Measurements from ENCODE around the gene NPFFR1. TPM values are rescaled to one million over a fixed set of nuclear protein-coding genes. Genes with fewer than 3 reads are reported as not detected.

The NPFFR1 gene
- total RNA-seq, 2 experiments from 2014 or later = not detected

- Mint-ChIP-seq H3K9me3 (ENCODE audit: low read depth) (no peaks in the 10 kb centered on the region), H3K36me3 (ENCODE audit: low read depth) (no peaks in the 10 kb centered on the region), H3K4me3 (no peak overlapping the region), H3K27ac (peak overlapping the region; percentile 6), H3K4me1 (peaks cover 12% of the 10 kb centered on the region), H3K27me3 (no peaks in the 10 kb centered on the region)
- ATAC-seq (no peak), DNase-seq (no peak)
- intact Hi-C loops (cut with DNase I, micrococcal nuclease) = no loop called here
- CTCF ChIA-PET = interaction anchor here (0.6 kb wide), 2 partner anchors 91 to 606 kb away, joined by 3 read pairs; no protein-coding TSS in a partner anchor
- POLR2A ChIA-PET = no interaction called here
Measured at GRCh38 chr10:70323138-70323696, 39.4 kb upstream of the NPFFR1 start.

- Mint-ChIP-seq H3K36me3 (ENCODE audit: low read depth) (no peaks in the 10 kb centered on the region), H3K4me1 (peaks cover 12% of the 10 kb centered on the region), H3K9me3 (ENCODE audit: low read depth) (no peaks in the 10 kb centered on the region), H3K27me3 (no peaks in the 10 kb centered on the region), H3K27ac (no peak overlapping the region), H3K4me3 (no peak overlapping the region)
- ATAC-seq (no peak), DNase-seq (no peak)
- intact Hi-C loops (cut with DNase I, micrococcal nuclease) = no loop called here
- ChIA-PET POLR2A (no interaction called here), CTCF (interaction anchor here (0.6 to 1.2 kb wide), 4 partner anchors 10 to 204 kb away, joined by 3 to 4 read pairs (median 3); no protein-coding TSS in a partner anchor)
Measured at GRCh38 chr10:70321897-70322890, 38.4 kb upstream of the NPFFR1 start.

- Mint-ChIP-seq H3K36me3 (ENCODE audit: low read depth) (no peaks in the 10 kb centered on the region), H3K4me1 (peaks cover 12% of the 10 kb centered on the region), H3K27me3 (no peaks in the 10 kb centered on the region), H3K27ac (no peak overlapping the region), H3K4me3 (no peak overlapping the region), H3K9me3 (ENCODE audit: low read depth) (no peaks in the 10 kb centered on the region)
- ATAC-seq (no peak), DNase-seq (no peak)
- CTCF ChIA-PET = interaction anchor here (0.6 to 1.2 kb wide), 5 partner anchors 9 to 205 kb away, joined by 3 to 4 read pairs (median 3); no protein-coding TSS in a partner anchor
- intact Hi-C loops (cut with DNase I, micrococcal nuclease) = no loop called here
- POLR2A ChIA-PET = no interaction called here
Measured at GRCh38 chr10:70321233-70321632, 37.4 kb upstream of the NPFFR1 start.

DNA sequence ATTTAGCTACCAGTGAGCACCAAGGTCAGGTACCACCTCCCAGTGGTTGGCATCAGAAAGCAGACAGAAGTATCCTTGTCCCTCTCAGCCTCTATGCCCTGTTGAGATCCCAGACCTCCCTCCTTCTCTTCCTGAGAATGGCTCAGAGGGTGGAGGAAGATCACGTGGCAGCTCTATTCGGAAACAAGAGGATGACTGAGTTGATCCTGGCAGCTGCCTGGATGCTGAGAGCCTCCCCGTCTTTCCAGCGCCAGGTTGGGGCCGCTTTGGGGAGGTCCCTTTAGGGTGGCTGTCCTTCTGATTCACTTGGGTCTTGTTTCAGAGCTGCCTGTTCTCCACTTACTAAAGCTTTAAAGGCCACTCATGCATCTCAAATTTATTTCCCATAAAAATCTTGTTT, 36.9 kb upstream of the NPFFR1 start:
- Mint-ChIP-seq H3K4me1 (peaks cover 12% of the 10 kb centered on the region), H3K27me3 (no peaks in the 10 kb centered on the region), H3K27ac (no peak overlapping the region), H3K36me3 (ENCODE audit: low read depth) (no peaks in the 10 kb centered on the region), H3K9me3 (ENCODE audit: low read depth) (no peaks in the 10 kb centered on the region), H3K4me3 (no peak overlapping the region)
- DNase-seq (no peak), ATAC-seq (no peak)
- intact Hi-C loops (cut with DNase I, micrococcal nuclease) = no loop called here
- ChIA-PET POLR2A (no interaction called here), CTCF (interaction anchor here (0.7 to 0.9 kb wide), 2 partner anchors 205 to 1075 kb away, joined by 3 read pairs; no protein-coding TSS in a partner anchor)

DNA sequence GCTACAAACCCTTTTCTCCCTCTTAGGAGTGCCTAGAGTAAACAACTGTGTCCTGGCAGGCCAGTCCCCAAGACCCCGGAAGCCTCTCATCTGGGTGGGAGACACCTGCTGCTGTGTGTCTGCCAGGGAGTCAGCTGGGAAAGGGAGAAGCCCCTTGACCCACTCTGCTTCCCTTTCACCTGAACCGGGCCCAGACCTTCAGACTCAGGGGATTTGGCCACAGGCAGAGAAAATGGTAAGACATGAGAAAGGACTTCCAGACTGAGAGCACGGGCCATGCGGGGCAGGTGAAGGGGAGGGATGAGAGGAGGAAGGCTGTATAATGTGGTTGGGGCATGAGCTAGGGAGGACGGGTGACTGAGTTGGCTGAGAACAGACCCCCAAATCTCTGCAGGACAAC, 36.0 kb upstream of the NPFFR1 start:
- CTCF ChIA-PET = no interaction called here
- peaks cover 11% of the 10 kb centered on the region for H3K4me1 Mint-ChIP-seq
- H3K27me3 Mint-ChIP-seq = no peaks in the 10 kb centered on the region
- H3K27ac Mint-ChIP-seq = no peak overlapping the region
- ATAC-seq = no peak
- H3K4me3 Mint-ChIP-seq = no peak overlapping the region
- POLR2A ChIA-PET = no interaction called here
- no peaks in the 10 kb centered on the region for H3K9me3 Mint-ChIP-seq (ENCODE audit: low read depth)
- intact Hi-C loops (cut with DNase I, micrococcal nuclease) = no loop called here
- H3K36me3 Mint-ChIP-seq (ENCODE audit: low read depth) = no peaks in the 10 kb centered on the region
- no peak for DNase-seq

DNA sequence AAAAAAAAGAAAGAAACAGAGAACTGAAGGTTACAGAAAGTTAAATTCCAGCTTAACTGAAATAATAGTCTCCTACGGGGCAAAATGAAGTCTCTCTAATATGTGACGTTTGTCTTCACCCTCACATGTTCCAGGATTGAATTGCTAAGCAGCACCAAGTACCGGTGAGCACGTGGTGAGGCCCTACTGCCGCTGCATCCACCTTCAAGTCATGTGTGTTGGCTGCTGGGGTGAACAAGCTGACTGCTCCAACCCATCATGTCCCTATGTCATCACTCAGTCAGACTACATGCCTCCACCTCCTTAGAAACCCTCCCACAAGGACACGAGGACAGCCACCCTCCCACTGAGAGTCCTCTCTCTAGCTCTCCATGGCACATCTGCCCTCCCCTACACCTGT, 35.4 kb upstream of the NPFFR1 start:
- Mint-ChIP-seq H3K36me3 (ENCODE audit: low read depth) (peaks cover under 1% of the 10 kb centered on the region), H3K27me3 (no peaks in the 10 kb centered on the region), H3K4me1 (peaks cover 6% of the 10 kb centered on the region), H3K9me3 (ENCODE audit: low read depth) (no peaks in the 10 kb centered on the region), H3K27ac (no peak overlapping the region), H3K4me3 (no peak overlapping the region)
- intact Hi-C loops (cut with DNase I, micrococcal nuclease) = no loop called here
- no peak for DNase-seq
- no peak for ATAC-seq
- ChIA-PET CTCF (interaction anchor here (0.6 to 0.8 kb wide), 3 partner anchors 18 to 286 kb away, joined by 3 read pairs; no protein-coding TSS in a partner anchor), POLR2A (no interaction called here)

DNA sequence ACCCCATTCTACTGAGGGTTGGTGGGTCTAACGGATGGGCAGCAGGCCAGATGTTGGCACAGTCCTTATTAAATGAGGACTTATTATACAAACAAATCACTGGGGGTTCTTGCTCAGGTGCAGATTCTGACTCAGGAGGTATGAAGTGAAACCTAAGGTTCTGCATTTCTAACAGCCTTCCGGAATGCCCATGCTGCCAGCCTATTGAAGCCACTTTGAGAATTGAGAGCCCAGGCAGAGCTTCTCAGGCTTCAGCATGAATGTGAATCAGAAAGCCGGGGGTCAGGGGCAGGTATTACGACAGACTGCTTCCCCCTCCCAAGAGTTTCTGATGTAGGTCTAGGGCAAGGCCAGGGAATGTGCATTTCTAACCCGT, 34.1 kb upstream of the NPFFR1 start:
- ChIA-PET CTCF (interaction anchor here (0.7 kb wide), 1 partner anchor 19 kb away, joined by 5 read pairs; no protein-coding TSS in a partner anchor), POLR2A (no interaction called here)
- intact Hi-C loops (cut with DNase I, micrococcal nuclease) = no loop called here

GRCh38 chr10:70317272-70317942, 33.6 kb upstream of the NPFFR1 start:
- H3K9me3 Mint-ChIP-seq (ENCODE audit: low read depth) = no peaks in the 10 kb centered on the region
- H3K36me3 Mint-ChIP-seq (ENCODE audit: low read depth) = peaks cover 3% of the 10 kb centered on the region
- no peaks in the 10 kb centered on the region for H3K27me3 Mint-ChIP-seq
- DNase-seq = no peak
- ATAC-seq = no peak
- H3K4me1 Mint-ChIP-seq = no peaks in the 10 kb centered on the region
- intact Hi-C loops (cut with DNase I, micrococcal nuclease) = no loop called here
- H3K27ac Mint-ChIP-seq = no peak overlapping the region
- POLR2A ChIA-PET = no interaction called here
- H3K4me3 Mint-ChIP-seq = no peak overlapping the region
- CTCF ChIA-PET = no interaction called here

More for the DNA sequence above, 34.1 kb upstream of the NPFFR1 start:
- peaks cover 3% of the 10 kb centered on the region for H3K36me3 Mint-ChIP-seq (ENCODE audit: low read depth)
- no peaks in the 10 kb centered on the region for H3K27me3 Mint-ChIP-seq
- ATAC-seq (no peak), DNase-seq (no peak)
- no peaks in the 10 kb centered on the region for H3K9me3 Mint-ChIP-seq (ENCODE audit: low read depth)
- no peak overlapping the region for H3K27ac Mint-ChIP-seq
- peaks cover 1% of the 10 kb centered on the region for H3K4me1 Mint-ChIP-seq
- no peak overlapping the region for H3K4me3 Mint-ChIP-seq

DNA sequence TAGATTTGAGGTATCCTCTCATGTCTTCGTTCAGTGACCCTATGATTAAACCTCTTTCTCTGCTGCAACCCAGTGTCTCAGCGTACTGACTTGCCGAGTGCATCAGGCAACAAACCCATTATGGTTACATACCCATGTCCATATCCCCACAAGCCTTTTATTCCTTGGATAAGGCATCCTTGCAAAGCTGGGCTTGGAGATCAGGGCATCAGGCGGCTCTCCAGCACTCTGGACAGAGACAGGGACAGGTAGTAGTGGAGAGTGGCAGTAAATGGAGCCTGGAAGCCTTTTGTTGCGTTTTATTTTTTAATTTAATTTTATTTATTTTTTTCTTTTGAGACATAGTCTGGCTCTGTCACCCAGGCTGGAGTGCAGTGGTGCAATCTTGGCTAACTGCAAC, 32.0 kb upstream of the NPFFR1 start:
- ChIA-PET CTCF (no interaction called here), POLR2A (no interaction called here)
- Mint-ChIP-seq H3K27ac (no peak overlapping the region), H3K4me3 (no peak overlapping the region), H3K4me1 (no peaks in the 10 kb centered on the region), H3K27me3 (no peaks in the 10 kb centered on the region), H3K36me3 (ENCODE audit: low read depth) (peaks cover 3% of the 10 kb centered on the region), H3K9me3 (ENCODE audit: low read depth) (no peaks in the 10 kb centered on the region)
- intact Hi-C loops (cut with DNase I, micrococcal nuclease) = no loop called here
- ATAC-seq (no peak), DNase-seq (no peak)

- ATAC-seq (no peak), DNase-seq (no peak)
- no peak overlapping the region for H3K4me3 Mint-ChIP-seq
- H3K9me3 Mint-ChIP-seq (ENCODE audit: low read depth) = no peaks in the 10 kb centered on the region
- H3K36me3 Mint-ChIP-seq (ENCODE audit: low read depth) = peaks cover 3% of the 10 kb centered on the region
- ChIA-PET POLR2A (no interaction called here), CTCF (interaction anchor here (0.6 kb wide), 1 partner anchor 1159 kb away, joined by 3 read pairs; no protein-coding TSS in a partner anchor)
- H3K27me3 Mint-ChIP-seq = no peaks in the 10 kb centered on the region
- H3K4me1 Mint-ChIP-seq = no peaks in the 10 kb centered on the region
- intact Hi-C loops (cut with DNase I, micrococcal nuclease) = no loop called here
- H3K27ac Mint-ChIP-seq = no peak overlapping the region
Measured at GRCh38 chr10:70315276-70315675, 31.5 kb upstream of the NPFFR1 start.

- intact Hi-C loops (cut with DNase I, micrococcal nuclease) = no loop called here
- Mint-ChIP-seq H3K27ac (no peak overlapping the region), H3K9me3 (ENCODE audit: low read depth) (no peaks in the 10 kb centered on the region), H3K27me3 (no peaks in the 10 kb centered on the region), H3K36me3 (ENCODE audit: low read depth) (peaks cover 3% of the 10 kb centered on the region), H3K4me1 (no peaks in the 10 kb centered on the region), H3K4me3 (no peak overlapping the region)
- ATAC-seq = no peak
- ChIA-PET CTCF (interaction anchor here (0.8 to 1.5 kb wide), 3 partner anchors 18 to 51 kb away, joined by 3 to 5 read pairs (median 5); no protein-coding TSS in a partner anchor), POLR2A (no interaction called here)
- DNase-seq = no peak
Measured at GRCh38 chr10:70312972-70313371, 29.2 kb upstream of the NPFFR1 start.

Data from activated CD4-positive, alpha-beta T cell treated with anti-CD3 and anti-CD28 coated beads for 36 hours (primary cell).